SK-N-SH (cell line): ENCODE results near the gene CREB3. TPM values are rescaled to one million over a fixed set of nuclear protein-coding genes. Genes with fewer than 3 reads are reported as not detected.

Experiments used
- CTCF ChIA-PET: fragments of 300-600, 350-600 bp; formaldehyde crosslinking; extraction: SDS; loops from one replicate; lab custom pipeline; 2021; lab: Yijun Ruan, JAX
- POLR2A ChIA-PET: fragments of 350-600 bp; sonication (Branson Sonifier 250); formaldehyde crosslinking; extraction: SDS; loops from one replicate; lab custom pipeline; 2020; ENCODE audit warnings: antibody characterized with exemption, inconsistent platforms; lab: Yijun Ruan, JAX
- DNase-seq: peaks from one replicate; pipeline ENCODE4 v3.0.0; 2012
- H2AFZ ChIP-seq: fragments of 200-600 bp; sonication (generic); 2 replicates; pipeline ENCODE4 v1.8.1; 2016; ENCODE audit warnings: antibody characterized with exemption, mild to moderate bottlenecking, low read depth
- H3F3A ChIP-seq: fragments of 200-600 bp; sonication (generic); replicated peaks from 2 replicates; pipeline ENCODE3; 2016; ENCODE audit warnings: antibody characterized with exemption, mild to moderate bottlenecking; ENCODE audit not compliant: insufficient read depth
- H3K27ac ChIP-seq, 2 experiments: fragments of 200-500 bp in 1 of 2; fragments of 200-600 bp in 1 of 2; sonication (Bioruptor generic) in 1 of 2; sonication (generic), shearing (Covaris generic) in 1 of 2; 2 replicates each; pipeline versions ENCODE4 v1.5.1 to v1.6.1; 2014 to 2016; ENCODE audit warnings: low read depth in 2 of 2, inconsistent platforms in 1 of 2, low read length in 1 of 2, mild to moderate bottlenecking in 1 of 2, mixed read lengths in 1 of 2
- H3K27me3 ChIP-seq: fragments of 200-600 bp; sonication (generic), shearing (Covaris generic); 2 replicates; pipeline ENCODE4 v1.6.1; 2016; ENCODE audit warnings: mixed run types; ENCODE audit not compliant: insufficient read depth
- H3K36me3 ChIP-seq, 2 experiments: fragments of 200-500 bp in 1 of 2; fragments of 200-600 bp in 1 of 2; sonication (Bioruptor generic) in 1 of 2; sonication (generic) in 1 of 2; replicated peaks in 1 of 2; 2 replicates each; pipeline versions ENCODE3 to v1.5.1; 2014 to 2016; ENCODE audit warnings: low read length in 1 of 2, mild to moderate bottlenecking in 1 of 2; ENCODE audit not compliant: insufficient read depth in 2 of 2, control insufficient read depth in 1 of 2
- H3K4me1 ChIP-seq, 2 experiments: fragments of 200-500 bp in 1 of 2; fragments of 200-600 bp in 1 of 2; sonication (Bioruptor generic) in 1 of 2; sonication (generic), shearing (Covaris generic) in 1 of 2; 2 replicates each; pipeline versions ENCODE4 v1.5.1 to v1.6.1; 2014 to 2016; ENCODE audit warnings: low read depth in 1 of 2, low read length in 1 of 2, mixed run types in 1 of 2; ENCODE audit not compliant: insufficient read depth in 2 of 2, control insufficient read depth in 1 of 2
- H3K4me2 ChIP-seq: fragments of 200-600 bp; sonication (generic), shearing (Covaris generic); 2 replicates; pipeline ENCODE4 v1.6.1; 2017; ENCODE audit warnings: mixed run types
- H3K4me3 ChIP-seq, 2 experiments: fragments of 200-500 bp in 1 of 2; fragments of 200-600 bp in 1 of 2; sonication (Bioruptor generic) in 1 of 2; sonication (generic), shearing (Covaris generic) in 1 of 2; 2 replicates each; pipeline versions ENCODE4 v1.5.1 to v1.8.1; 2014 to 2016; ENCODE audit warnings: low read depth in 2 of 2, inconsistent platforms in 1 of 2, low read length in 1 of 2, mild to moderate bottlenecking in 1 of 2, mixed read lengths in 1 of 2, moderate library complexity in 1 of 2
- H3K79me2 ChIP-seq: fragments of 200-600 bp; sonication (generic); 2 replicates; pipeline ENCODE4 v1.8.1; 2017; ENCODE audit warnings: mild to moderate bottlenecking; ENCODE audit not compliant: insufficient read depth
- H3K9ac ChIP-seq: fragments of 200-600 bp; sonication (generic); 2 replicates; pipeline ENCODE4 v1.6.1; 2017; ENCODE audit warnings: mixed run types
- H3K9me2 ChIP-seq: fragments of 200-600 bp; sonication (generic); 2 replicates; pipeline ENCODE4 v1.6.1; 2017; ENCODE audit warnings: mixed run types
- H3K9me3 ChIP-seq: fragments of 200-600 bp; sonication (generic); 2 replicates; pipeline ENCODE4 v1.6.1; 2017; ENCODE audit warnings: mixed run types, mild to moderate bottlenecking, moderate library complexity
- H4K20me1 ChIP-seq: fragments of 200-600 bp; sonication (generic); 2 replicates; pipeline ENCODE4 v1.6.1; 2017; ENCODE audit warnings: mild to moderate bottlenecking, mixed run types; ENCODE audit not compliant: insufficient read depth
- EP300 ChIP-seq, 2 experiments: IDR thresholded peaks; 2 replicates each; pipeline versions ENCODE4 v1.4.0 to v1.6.1; 2012; ENCODE audit warnings: borderline replicate concordance in 1 of 2, low read depth in 1 of 2, low read length in 1 of 2
- FOSL2 ChIP-seq: IDR thresholded peaks from 2 replicates; pipeline ENCODE4 v1.4.0; 2012; ENCODE audit warnings: low read depth, mild to moderate bottlenecking, moderate library complexity, borderline replicate concordance
- FOXM1 ChIP-seq: IDR thresholded peaks from 2 replicates; pipeline ENCODE4 v1.4.0; 2012; ENCODE audit warnings: low read depth, mild to moderate bottlenecking
- GABPA ChIP-seq: IDR thresholded peaks from 2 replicates; pipeline ENCODE4 v1.4.0; 2012; ENCODE audit warnings: low read depth, mild to moderate bottlenecking
- IRF3 ChIP-seq: fragments of 150-350 bp; IDR thresholded peaks from 2 replicates; pipeline ENCODE4 v1.6.1; 2016; ENCODE audit warnings: mild to moderate bottlenecking, low read depth, low read length
- MAX ChIP-seq: IDR thresholded peaks from 2 replicates; pipeline ENCODE4 v1.4.0; 2012; ENCODE audit warnings: low read depth
- MXI1 ChIP-seq: IDR thresholded peaks from 2 replicates; pipeline ENCODE4 v1.6.1; 2012; ENCODE audit warnings: mild to moderate bottlenecking, low read depth, low read length, improper control_type of control experiment
- NRF1 ChIP-seq: IDR thresholded peaks from 2 replicates; pipeline ENCODE4 v1.6.1; 2012; ENCODE audit warnings: low read depth, mild to moderate bottlenecking, low read length
- RXRA ChIP-seq: IDR thresholded peaks from 2 replicates; pipeline ENCODE4 v1.4.0; 2012; ENCODE audit warnings: low read depth, mild to moderate bottlenecking, borderline replicate concordance
- SIN3A ChIP-seq: IDR thresholded peaks from 2 replicates; pipeline ENCODE4 v1.6.1; 2012; ENCODE audit warnings: low read depth, mild to moderate bottlenecking, low read length, moderate library complexity, borderline replicate concordance
- SMC3 ChIP-seq: IDR thresholded peaks from 2 replicates; pipeline ENCODE4 v1.6.1; 2012; ENCODE audit warnings: low read depth, low read length, improper control_type of control experiment
- TCF12 ChIP-seq: IDR thresholded peaks from 2 replicates; pipeline ENCODE4 v1.4.0; 2012
- USF2 ChIP-seq: fragments of 150-350 bp; IDR thresholded peaks from 2 replicates; pipeline ENCODE4 v1.6.1; 2017; ENCODE audit warnings: antibody characterized with exemption, low read length, low read depth, borderline replicate concordance
- YY1 ChIP-seq: IDR thresholded peaks from 2 replicates; pipeline ENCODE4 v1.4.0; 2012; ENCODE audit warnings: low read depth, mild to moderate bottlenecking
- ZBTB33 ChIP-seq: IDR thresholded peaks from 2 replicates; pipeline ENCODE4 v1.4.0; 2012; ENCODE audit warnings: low read depth, borderline replicate concordance
- WGBS: methylation state at CpG from one replicate; pipeline ENCODE4 v1.1.6; 2017; ENCODE audit warnings: low lambda C conversion rate; 5-methylcytosine and 5-hydroxymethylcytosine counted together
- polyA plus RNA-seq, 3 experiments: library from polyadenylated mRNA; depleted of rRNA; stranded (reverse); fragments of >200 nt; gene quantifications; 2 replicates each; pipeline ENCODE4 v1.2.3, GENCODE V29; 2012

Gene CREB3
- polyA plus RNA-seq, 1 of the 3 experiments (the other 2 are of a cell fraction) = 38.6 TPM

GRCh38 chr9:35705372-35705771 lies 27.1 kb upstream of the CREB3 start:
- no peak for DNase-seq
- Histone ChIP-seq H3F3A (peaks cover 7% of the 10 kb centered on the region), H3K4me3 (no peak overlapping the region), H2AFZ (no peak overlapping the region), H3K9ac (no peak overlapping the region), H3K9me2 (no peaks in the 10 kb centered on the region), H4K20me1 (no peaks in the 10 kb centered on the region), H3K79me2 (no peaks in the 10 kb centered on the region; the same call in 1 of the 2 replicates), H3K36me3 (peaks cover 71 to 85% of the 10 kb centered on the region in 2 experiments), H3K9me3 (no peaks in the 10 kb centered on the region), H3K4me2 (no peak overlapping the region), H3K27ac (no peak overlapping the region), H3K27me3 (no peaks in the 10 kb centered on the region), H3K4me1 (no peaks in the 10 kb centered on the region)
- WGBS = 81% methylated on average over 5 of the region's 8 CpGs
- ChIA-PET CTCF (interaction anchor here (0.6 to 19.9 kb wide), 9 partner anchors 9 to 85 kb away, joined by 3 to 183 read pairs (median 5); partner anchors contain the start of genes CCDC107, CREB3, RMRP and TLN1), POLR2A (interaction anchor here (0.7 to 1.1 kb wide), 3 partner anchors 8 to 50 kb away, joined by 3 to 4 read pairs (median 3); no protein-coding TSS in a partner anchor)
- TF ChIP-seq EP300 (IDR thresholded peaks at IDR 0.05; ENCODE audit: borderline replicate concordance in 1 of 2, low read depth in 1 of 2, low read length in 1 of 2) (no peak), RXRA (no peak), MXI1 (no peak), SMC3 (no peak), YY1 (no peak), MAX (no peak), IRF3 (no peak), USF2 (no peak), ZBTB33 (no peak), FOXM1 (no peak), FOSL2 (no peak), SIN3A (no peak), NRF1 (no peak), TCF12 (no peak), GABPA (no peak)
